ENCODE results near the gene NPR2.

Gene NPR2

DNA sequence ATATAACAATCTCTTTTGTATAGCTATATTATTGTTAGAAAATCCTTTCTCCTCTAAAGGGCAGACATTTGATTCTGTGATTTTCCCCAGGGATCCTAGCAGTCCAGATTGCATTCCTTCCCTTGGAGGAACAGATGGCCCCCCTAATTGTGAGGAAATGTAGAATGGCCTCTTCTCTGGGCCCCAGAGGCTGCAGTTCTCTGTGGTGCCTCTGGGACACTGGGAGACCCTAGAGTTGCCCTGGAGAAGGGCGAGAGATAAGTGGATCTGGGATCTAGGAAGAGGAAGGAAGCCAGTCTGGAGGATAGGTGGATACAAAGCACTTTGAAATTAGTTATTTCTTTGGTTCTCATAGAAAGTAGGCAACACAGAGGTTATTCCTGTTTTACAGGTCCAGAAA lies 25.3 kb downstream of the NPR2 start:
- TF ChIP-seq CTCF (IDR thresholded peaks at IDR 0.05; ENCODE audit: insufficient read depth, low read length, poor library complexity, severe bottlenecking) (no peak), EZH2phosphoT487 (conservative IDR thresholded peaks at IDR 0.05; ENCODE audit: low read length) (no peak)
- H3K4me2 ChIP-seq (ENCODE audit: low read depth, low read length, poor library complexity, severe bottlenecking) = no peak overlapping the region
- no peaks in the 10 kb centered on the region for H3K79me2 ChIP-seq (ENCODE audit: insufficient read depth, low read length)
- H2AFZ ChIP-seq (ENCODE audit: low read depth, low read length, severe bottlenecking) = no peak overlapping the region
- no peaks in the 10 kb centered on the region for H3K27me3 ChIP-seq (ENCODE audit: low read length)
- no peak overlapping the region for H3K4me3 ChIP-seq (ENCODE audit: insufficient read depth, low read length, poor library complexity, severe bottlenecking)
- no peaks in the 10 kb centered on the region for H3K9me2 ChIP-seq (replicated peaks; ENCODE audit: insufficient read depth, low read length)
- H3K9me3 ChIP-seq (ENCODE audit: insufficient read depth, low read length) = no peaks in the 10 kb centered on the region
- no peak overlapping the region for H3K27ac ChIP-seq (ENCODE audit: low read depth, low read length)
- no peak overlapping the region for H3K9ac ChIP-seq (ENCODE audit: low read length)
- H3K36me3 ChIP-seq (ENCODE audit: low read length) = no peaks in the 10 kb centered on the region
- peaks cover 19% of the 10 kb centered on the region for H3F3A ChIP-seq (ENCODE audit: insufficient read depth)
- H4K20me1 ChIP-seq (ENCODE audit: low read depth, low read length) = no peaks in the 10 kb centered on the region

DNA sequence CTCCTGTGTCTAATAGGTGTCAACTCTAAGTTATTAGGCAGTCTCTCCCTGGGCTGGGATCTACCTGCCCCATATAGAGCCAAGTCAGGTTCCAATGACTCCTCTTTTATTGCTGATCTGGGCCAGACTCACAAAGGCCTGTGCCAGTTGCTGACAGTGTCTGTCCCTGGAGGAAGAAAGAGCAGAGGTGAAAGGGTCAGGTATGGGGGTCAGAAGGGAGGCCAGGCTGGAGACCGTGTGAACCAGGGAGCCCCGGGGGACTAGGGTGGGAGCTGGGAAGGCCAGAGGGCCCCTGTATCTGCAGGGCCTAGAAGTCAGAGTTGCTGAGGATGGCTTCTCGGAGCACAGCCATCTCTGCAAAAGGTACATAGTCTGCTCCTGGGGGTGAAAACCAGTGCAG lies 26.9 kb downstream of the NPR2 start:
- no peaks in the 10 kb centered on the region for H4K20me1 ChIP-seq (ENCODE audit: low read depth, low read length)
- H3K27me3 ChIP-seq (ENCODE audit: low read length) = no peaks in the 10 kb centered on the region
- no peaks in the 10 kb centered on the region for H3K36me3 ChIP-seq (ENCODE audit: low read length)
- H3K79me2 ChIP-seq (ENCODE audit: insufficient read depth, low read length) = no peaks in the 10 kb centered on the region
- no peak overlapping the region for H2AFZ ChIP-seq (ENCODE audit: low read depth, low read length, severe bottlenecking)
- TF ChIP-seq CTCF (IDR thresholded peaks at IDR 0.05; ENCODE audit: insufficient read depth, low read length, poor library complexity, severe bottlenecking) (no peak), EZH2phosphoT487 (conservative IDR thresholded peaks at IDR 0.05; ENCODE audit: low read length) (no peak)
- no peak overlapping the region for H3K27ac ChIP-seq (ENCODE audit: low read depth, low read length)
- 0 out of 2 replicates have a peak, but pooled peaks cover 8% of the 10 kb centered on the region for H3F3A ChIP-seq (ENCODE audit: insufficient read depth)
- H3K4me2 ChIP-seq (ENCODE audit: low read depth, low read length, poor library complexity, severe bottlenecking) = no peak overlapping the region
- no peak overlapping the region for H3K9ac ChIP-seq (ENCODE audit: low read length)
- H3K4me3 ChIP-seq (ENCODE audit: insufficient read depth, low read length, poor library complexity, severe bottlenecking) = no peak overlapping the region
- H3K9me2 ChIP-seq (replicated peaks; ENCODE audit: insufficient read depth, low read length) = no peaks in the 10 kb centered on the region
- no peaks in the 10 kb centered on the region for H3K9me3 ChIP-seq (ENCODE audit: insufficient read depth, low read length)

GRCh38 chr9:35820076-35820475 lies 28.7 kb downstream of the NPR2 start:
- H2AFZ ChIP-seq (ENCODE audit: low read depth, low read length, severe bottlenecking) = no peak overlapping the region
- H3K9me3 ChIP-seq (ENCODE audit: insufficient read depth, low read length) = no peaks in the 10 kb centered on the region
- H3K27me3 ChIP-seq (ENCODE audit: low read length) = no peaks in the 10 kb centered on the region
- H3F3A ChIP-seq (ENCODE audit: insufficient read depth) = 0 out of 2 replicates have a peak, but pooled peaks cover 4% of the 10 kb centered on the region
- H3K9ac ChIP-seq (ENCODE audit: low read length) = no peak overlapping the region
- no peaks in the 10 kb centered on the region for H4K20me1 ChIP-seq (ENCODE audit: low read depth, low read length)
- no peaks in the 10 kb centered on the region for H3K36me3 ChIP-seq (ENCODE audit: low read length)
- no peak overlapping the region for H3K4me3 ChIP-seq (ENCODE audit: insufficient read depth, low read length, poor library complexity, severe bottlenecking)
- H3K27ac ChIP-seq (ENCODE audit: low read depth, low read length) = no peak overlapping the region
- TF ChIP-seq CTCF (IDR thresholded peaks at IDR 0.05; ENCODE audit: insufficient read depth, low read length, poor library complexity, severe bottlenecking) (no peak), EZH2phosphoT487 (conservative IDR thresholded peaks at IDR 0.05; ENCODE audit: low read length) (no peak)
- no peaks in the 10 kb centered on the region for H3K79me2 ChIP-seq (ENCODE audit: insufficient read depth, low read length)
- no peaks in the 10 kb centered on the region for H3K9me2 ChIP-seq (replicated peaks; ENCODE audit: insufficient read depth, low read length)
- no peak overlapping the region for H3K4me2 ChIP-seq (ENCODE audit: low read depth, low read length, poor library complexity, severe bottlenecking)
